Measurements from ENCODE around the gene UQCRFS1.

- TF ChIP-seq ESRRA (IDR thresholded peaks at IDR 0.05; ENCODE audit: borderline replicate concordance, low read length) (no peak), POLR2A (IDR thresholded peaks at IDR 0.05; ENCODE audit: low read length) (no peak), JUNB (IDR thresholded peaks at IDR 0.05) (no peak)
- TF ChIP-seq, protein P1, sequence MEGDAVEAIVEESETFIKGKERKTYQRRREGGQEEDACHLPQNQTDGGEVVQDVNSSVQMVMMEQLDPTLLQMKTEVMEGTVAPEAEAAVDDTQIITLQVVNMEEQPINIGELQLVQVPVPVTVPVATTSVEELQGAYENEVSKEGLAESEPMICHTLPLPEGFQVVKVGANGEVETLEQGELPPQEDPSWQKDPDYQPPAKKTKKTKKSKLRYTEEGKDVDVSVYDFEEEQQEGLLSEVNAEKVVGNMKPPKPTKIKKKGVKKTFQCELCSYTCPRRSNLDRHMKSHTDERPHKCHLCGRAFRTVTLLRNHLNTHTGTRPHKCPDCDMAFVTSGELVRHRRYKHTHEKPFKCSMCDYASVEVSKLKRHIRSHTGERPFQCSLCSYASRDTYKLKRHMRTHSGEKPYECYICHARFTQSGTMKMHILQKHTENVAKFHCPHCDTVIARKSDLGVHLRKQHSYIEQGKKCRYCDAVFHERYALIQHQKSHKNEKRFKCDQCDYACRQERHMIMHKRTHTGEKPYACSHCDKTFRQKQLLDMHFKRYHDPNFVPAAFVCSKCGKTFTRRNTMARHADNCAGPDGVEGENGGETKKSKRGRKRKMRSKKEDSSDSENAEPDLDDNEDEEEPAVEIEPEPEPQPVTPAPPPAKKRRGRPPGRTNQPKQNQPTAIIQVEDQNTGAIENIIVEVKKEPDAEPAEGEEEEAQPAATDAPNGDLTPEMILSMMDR (IDR thresholded peaks at IDR 0.05), result no peak
Measured at GRCh38 chr19:29214411-29214810, 1.5 kb upstream of the UQCRFS1 start.
